MG63 (cell line): ENCODE results near the gene KRTAP5-3. TPM values are rescaled to one million over a fixed set of nuclear protein-coding genes. Genes with fewer than 3 reads are reported as not detected.

Experiments used
- DNase-seq: peaks from one replicate; pipeline ENCODE4 v3.0.0-alpha.2; 2020
- H3K27me3 ChIP-seq: fragments of 250-450 bp; sonication (Bioruptor Pico); 2 replicates; pipeline ENCODE4 v1.5.1; 2020; ENCODE audit warnings: mild to moderate bottlenecking, moderate library complexity
- H3K36me3 ChIP-seq: fragments of 250-450 bp; sonication (Bioruptor Pico); 2 replicates; pipeline ENCODE4 v1.5.1; 2020; ENCODE audit warnings: mild to moderate bottlenecking, moderate library complexity
- H3K4me3 ChIP-seq: fragments of 250-450 bp; sonication (Bioruptor Pico); 2 replicates; pipeline ENCODE4 v1.5.1; 2020; ENCODE audit warnings: mild to moderate bottlenecking, moderate library complexity
- H3K9me3 ChIP-seq: fragments of 250-450 bp; sonication (Bioruptor Pico); 2 replicates; pipeline ENCODE4 v1.5.1; 2020; ENCODE audit warnings: mild to moderate bottlenecking, moderate library complexity
- total RNA-seq: library from RNA; depleted of rRNA; stranded (reverse); fragments of >200 nt; shearing (Covaris generic); gene quantifications from 2 replicates; pipeline ENCODE4 v1.2.3, GENCODE V29; 2014; ENCODE audit warnings: low replicate concordance

Gene KRTAP5-3
- total RNA-seq, 1 experiment from 2014 or later = not detected

- H3K9me3 ChIP-seq = peaks cover 6% of the 10 kb centered on the region; the same call in 1 of the 2 replicates
- peaks cover 18% of the 10 kb centered on the region for H3K27me3 ChIP-seq
- H3K4me3 ChIP-seq = no peak overlapping the region
- DNase-seq = no peak
- no peaks in the 10 kb centered on the region for H3K36me3 ChIP-seq
Observed at GRCh38 chr11:1574933-1575242, 33.4 kb downstream of the KRTAP5-3 start.

GRCh38 chr11:1574238-1574932 lies 33.9 kb downstream of the KRTAP5-3 start:
- peaks cover 6% of the 10 kb centered on the region; the same call in 1 of the 2 replicates for H3K9me3 ChIP-seq
- H3K4me3 ChIP-seq = peak overlapping the region; percentile 16; the same call in 1 of the 2 replicates
- DNase-seq = peak; percentile 48
- H3K36me3 ChIP-seq = no peaks in the 10 kb centered on the region
- H3K27me3 ChIP-seq = peaks cover 18% of the 10 kb centered on the region

- no peaks in the 10 kb centered on the region for H3K36me3 ChIP-seq
- no peak overlapping the region; the same call in 1 of the 2 replicates for H3K4me3 ChIP-seq
- H3K27me3 ChIP-seq = peaks cover 18% of the 10 kb centered on the region
- DNase-seq = no peak
- H3K9me3 ChIP-seq = peaks cover 6% of the 10 kb centered on the region; the same call in 1 of the 2 replicates
Observed at GRCh38 chr11:1573903-1574237, 34.4 kb downstream of the KRTAP5-3 start.

- no peak for DNase-seq
- Histone ChIP-seq H3K4me3 (peak overlapping the region; percentile 51), H3K36me3 (no peaks in the 10 kb centered on the region), H3K27me3 (peaks cover 18% of the 10 kb centered on the region), H3K9me3 (peaks cover 3% of the 10 kb centered on the region; the same call in 1 of the 2 replicates)
Observed at GRCh38 chr11:1573077-1573902, 35.0 kb downstream of the KRTAP5-3 start.

- peaks cover 18% of the 10 kb centered on the region for H3K27me3 ChIP-seq
- DNase-seq = peak; percentile 85
- H3K9me3 ChIP-seq = no peaks in the 10 kb centered on the region
- H3K36me3 ChIP-seq = no peaks in the 10 kb centered on the region
- H3K4me3 ChIP-seq = peak within 1 kb of the TSS; percentile 58
Observed at GRCh38 chr11:1572197-1573076, 35.8 kb downstream of the KRTAP5-3 start, which contains the start of gene DUSP8. DUSP8 (minus strand) TSS chr11:1572271; CDS start chr11:1565826, 6,445 bp downstream.

GRCh38 chr11:1571760-1572196 lies 36.5 kb downstream of the KRTAP5-3 start:
- Histone ChIP-seq H3K27me3 (peaks cover 16% of the 10 kb centered on the region), H3K9me3 (no peaks in the 10 kb centered on the region), H3K36me3 (no peaks in the 10 kb centered on the region), H3K4me3 (peak overlapping the region; percentile 58)
- DNase-seq = no peak

- no peak for DNase-seq
- Histone ChIP-seq H3K9me3 (no peaks in the 10 kb centered on the region), H3K4me3 (peak overlapping the region; percentile 58), H3K27me3 (peaks cover 14% of the 10 kb centered on the region), H3K36me3 (no peaks in the 10 kb centered on the region)
Observed at GRCh38 chr11:1570896-1571759, 37.1 kb downstream of the KRTAP5-3 start.

- DNase-seq = no peak
- H3K36me3 ChIP-seq = no peaks in the 10 kb centered on the region
- H3K27me3 ChIP-seq = peaks cover 14% of the 10 kb centered on the region
- H3K4me3 ChIP-seq = no peak overlapping the region
- H3K9me3 ChIP-seq = no peaks in the 10 kb centered on the region
Observed at GRCh38 chr11:1570531-1570895, 37.8 kb downstream of the KRTAP5-3 start.

GRCh38 chr11:1570001-1570453 lies 38.2 kb downstream of the KRTAP5-3 start:
- peaks cover under 1% of the 10 kb centered on the region; the same call in 1 of the 2 replicates for H3K36me3 ChIP-seq
- H3K27me3 ChIP-seq = peaks cover 10% of the 10 kb centered on the region; the same call in 1 of the 2 replicates
- H3K4me3 ChIP-seq = no peak overlapping the region
- no peaks in the 10 kb centered on the region for H3K9me3 ChIP-seq
- no peak for DNase-seq

- Histone ChIP-seq H3K36me3 (peaks cover 5% of the 10 kb centered on the region), H3K9me3 (no peaks in the 10 kb centered on the region), H3K27me3 (peaks cover 7% of the 10 kb centered on the region; the same call in 1 of the 2 replicates), H3K4me3 (no peak overlapping the region)
- DNase-seq = no peak
Observed at GRCh38 chr11:1569251-1569780, 38.9 kb downstream of the KRTAP5-3 start.

- Histone ChIP-seq H3K27me3 (peaks cover 7% of the 10 kb centered on the region; the same call in 1 of the 2 replicates), H3K9me3 (no peaks in the 10 kb centered on the region), H3K36me3 (peaks cover 5% of the 10 kb centered on the region), H3K4me3 (no peak overlapping the region)
- DNase-seq = no peak
Observed at GRCh38 chr11:1568441-1568911, 39.8 kb downstream of the KRTAP5-3 start.

GRCh38 chr11:1567721-1568100 lies 40.6 kb downstream of the KRTAP5-3 start:
- no peak overlapping the region for H3K4me3 ChIP-seq
- no peak for DNase-seq
- H3K27me3 ChIP-seq = peaks cover 2% of the 10 kb centered on the region; the same call in 1 of the 2 replicates
- peaks cover 5% of the 10 kb centered on the region for H3K36me3 ChIP-seq
- H3K9me3 ChIP-seq = no peaks in the 10 kb centered on the region

- H3K9me3 ChIP-seq = no peaks in the 10 kb centered on the region
- no peak overlapping the region for H3K4me3 ChIP-seq
- no peaks in the 10 kb centered on the region for H3K27me3 ChIP-seq
- DNase-seq = no peak
- H3K36me3 ChIP-seq = peaks cover 5% of the 10 kb centered on the region
Observed at GRCh38 chr11:1567052-1567720, 41.1 kb downstream of the KRTAP5-3 start.

GRCh38 chr11:1566381-1567051 lies 41.7 kb downstream of the KRTAP5-3 start:
- H3K4me3 ChIP-seq = no peak overlapping the region
- H3K9me3 ChIP-seq = no peaks in the 10 kb centered on the region
- peaks cover 5% of the 10 kb centered on the region for H3K36me3 ChIP-seq
- no peak for DNase-seq
- no peaks in the 10 kb centered on the region for H3K27me3 ChIP-seq

GRCh38 chr11:1565904-1566247 lies 42.4 kb downstream of the KRTAP5-3 start:
- Histone ChIP-seq H3K4me3 (no peak overlapping the region), H3K36me3 (peaks cover 5% of the 10 kb centered on the region), H3K27me3 (no peaks in the 10 kb centered on the region), H3K9me3 (no peaks in the 10 kb centered on the region)
- DNase-seq = no peak
